Measurements from ENCODE around the gene KATNAL1. TPM values are rescaled to one million over a fixed set of nuclear protein-coding genes. Genes with fewer than 3 reads are reported as not detected.
"Not testable (repeated sequence)": the region's sequence is repeated elsewhere in the genome, so short reads cannot be mapped to it uniquely, and the experiment has no call there.

Gene KATNAL1
- total RNA-seq, 1 experiment from 2014 or later = 5.1 TPM

- Mint-ChIP-seq H3K27me3 (ENCODE audit: unreplicated experiment) (no peaks in the 10 kb centered on the region), H3K9me3 (ENCODE audit: low read depth, unreplicated experiment) (no peaks in the 10 kb centered on the region), H3K4me3 (ENCODE audit: low read depth, unreplicated experiment) (no peak overlapping the region), H3K36me3 (ENCODE audit: insufficient read depth, unreplicated experiment) (no peaks in the 10 kb centered on the region), H3K27ac (ENCODE audit: unreplicated experiment) (no peak overlapping the region), H3K4me1 (ENCODE audit: low read depth, unreplicated experiment) (no peaks in the 10 kb centered on the region)
- CTCF ChIA-PET = no interaction called here
- no peak for DNase-seq
- no peak for TF ChIP-seq CTCF (IDR thresholded peaks at IDR 0.05; ENCODE audit: unreplicated experiment)
- no TSS peak for BruUV-seq (replicated peaks)
- intact Hi-C loops (cut with micrococcal nuclease; ENCODE audit: unreplicated experiment) = no loop called here
Measured at GRCh38 chr13:30276178-30276577, 31.2 kb downstream of the KATNAL1 start.

GRCh38 chr13:30274083-30274482 lies 33.3 kb downstream of the KATNAL1 start:
- DNase-seq = no peak
- TF ChIP-seq CTCF (IDR thresholded peaks at IDR 0.05; ENCODE audit: unreplicated experiment) = no peak
- Mint-ChIP-seq H3K4me3 (ENCODE audit: low read depth, unreplicated experiment) (no peak overlapping the region), H3K36me3 (ENCODE audit: insufficient read depth, unreplicated experiment) (no peaks in the 10 kb centered on the region), H3K27me3 (ENCODE audit: unreplicated experiment) (no peaks in the 10 kb centered on the region), H3K9me3 (ENCODE audit: low read depth, unreplicated experiment) (no peaks in the 10 kb centered on the region), H3K4me1 (ENCODE audit: low read depth, unreplicated experiment) (no peaks in the 10 kb centered on the region), H3K27ac (ENCODE audit: unreplicated experiment) (no peak overlapping the region)
- intact Hi-C loops (cut with micrococcal nuclease; ENCODE audit: unreplicated experiment) = no loop called here
- CTCF ChIA-PET = no interaction called here
- BruUV-seq (replicated peaks) = no TSS peak

- H3K36me3 Mint-ChIP-seq (ENCODE audit: insufficient read depth, unreplicated experiment); H3K4me3 Mint-ChIP-seq (ENCODE audit: low read depth, unreplicated experiment); CTCF ChIA-PET; DNase-seq; H3K27ac Mint-ChIP-seq (ENCODE audit: unreplicated experiment); H3K9me3 Mint-ChIP-seq (ENCODE audit: low read depth, unreplicated experiment); BruUV-seq (replicated peaks); H3K4me1 Mint-ChIP-seq (ENCODE audit: low read depth, unreplicated experiment); intact Hi-C loops (cut with micrococcal nuclease; ENCODE audit: unreplicated experiment); H3K27me3 Mint-ChIP-seq (ENCODE audit: unreplicated experiment): not testable (repeated sequence)
Measured at GRCh38 chr13:30270035-30270434, 37.3 kb downstream of the KATNAL1 start.

GRCh38 chr13:30268673-30269072 lies 38.7 kb downstream of the KATNAL1 start:
- intact Hi-C loops (cut with micrococcal nuclease; ENCODE audit: unreplicated experiment) = no loop called here
- Mint-ChIP-seq H3K9me3 (ENCODE audit: low read depth, unreplicated experiment) (no peaks in the 10 kb centered on the region), H3K4me1 (ENCODE audit: low read depth, unreplicated experiment) (no peaks in the 10 kb centered on the region), H3K36me3 (ENCODE audit: insufficient read depth, unreplicated experiment) (no peaks in the 10 kb centered on the region), H3K27me3 (ENCODE audit: unreplicated experiment) (no peaks in the 10 kb centered on the region), H3K27ac (ENCODE audit: unreplicated experiment) (no peak overlapping the region), H3K4me3 (ENCODE audit: low read depth, unreplicated experiment) (no peak overlapping the region)
- CTCF ChIA-PET = no interaction called here
- DNase-seq = no peak
- no peak for TF ChIP-seq CTCF (IDR thresholded peaks at IDR 0.05; ENCODE audit: unreplicated experiment)
- no TSS peak for BruUV-seq (replicated peaks)

GRCh38 chr13:30266756-30267155 lies 40.6 kb downstream of the KATNAL1 start:
- H3K9me3 Mint-ChIP-seq (ENCODE audit: low read depth, unreplicated experiment) = no peaks in the 10 kb centered on the region
- DNase-seq = no peak
- CTCF ChIA-PET = no interaction called here
- H3K36me3 Mint-ChIP-seq (ENCODE audit: insufficient read depth, unreplicated experiment) = no peaks in the 10 kb centered on the region
- H3K27ac Mint-ChIP-seq (ENCODE audit: unreplicated experiment) = no peak overlapping the region
- no peaks in the 10 kb centered on the region for H3K27me3 Mint-ChIP-seq (ENCODE audit: unreplicated experiment)
- no TSS peak for BruUV-seq (replicated peaks)
- no peaks in the 10 kb centered on the region for H3K4me1 Mint-ChIP-seq (ENCODE audit: low read depth, unreplicated experiment)
- intact Hi-C loops (cut with micrococcal nuclease; ENCODE audit: unreplicated experiment) = no loop called here
- H3K4me3 Mint-ChIP-seq (ENCODE audit: low read depth, unreplicated experiment) = no peak overlapping the region
- no peak for TF ChIP-seq CTCF (IDR thresholded peaks at IDR 0.05; ENCODE audit: unreplicated experiment)

GRCh38 chr13:30259149-30259733 lies 48.1 kb downstream of the KATNAL1 start:
- H3K27ac Mint-ChIP-seq (ENCODE audit: unreplicated experiment); CTCF ChIA-PET; H3K4me3 Mint-ChIP-seq (ENCODE audit: low read depth, unreplicated experiment): not testable (repeated sequence)

More at GRCh38 chr13:30259149-30259733, 48.1 kb downstream of the KATNAL1 start:
- H3K9me3 Mint-ChIP-seq (ENCODE audit: low read depth, unreplicated experiment); DNase-seq; H3K36me3 Mint-ChIP-seq (ENCODE audit: insufficient read depth, unreplicated experiment); H3K27me3 Mint-ChIP-seq (ENCODE audit: unreplicated experiment); intact Hi-C loops (cut with micrococcal nuclease; ENCODE audit: unreplicated experiment); BruUV-seq (replicated peaks); H3K4me1 Mint-ChIP-seq (ENCODE audit: low read depth, unreplicated experiment): not testable (repeated sequence)
